GM18526 (cell line): ENCODE data around the gene R3HDM2.

ENCODE experiments used
- POLR2A ChIP-seq: IDR thresholded peaks from 3 replicates; pipeline ENCODE4 v1.6.1; 2011; ENCODE audit not compliant: insufficient read length; ENCODE audit errors: extremely low read depth

R3HDM2 gene

DNA sequence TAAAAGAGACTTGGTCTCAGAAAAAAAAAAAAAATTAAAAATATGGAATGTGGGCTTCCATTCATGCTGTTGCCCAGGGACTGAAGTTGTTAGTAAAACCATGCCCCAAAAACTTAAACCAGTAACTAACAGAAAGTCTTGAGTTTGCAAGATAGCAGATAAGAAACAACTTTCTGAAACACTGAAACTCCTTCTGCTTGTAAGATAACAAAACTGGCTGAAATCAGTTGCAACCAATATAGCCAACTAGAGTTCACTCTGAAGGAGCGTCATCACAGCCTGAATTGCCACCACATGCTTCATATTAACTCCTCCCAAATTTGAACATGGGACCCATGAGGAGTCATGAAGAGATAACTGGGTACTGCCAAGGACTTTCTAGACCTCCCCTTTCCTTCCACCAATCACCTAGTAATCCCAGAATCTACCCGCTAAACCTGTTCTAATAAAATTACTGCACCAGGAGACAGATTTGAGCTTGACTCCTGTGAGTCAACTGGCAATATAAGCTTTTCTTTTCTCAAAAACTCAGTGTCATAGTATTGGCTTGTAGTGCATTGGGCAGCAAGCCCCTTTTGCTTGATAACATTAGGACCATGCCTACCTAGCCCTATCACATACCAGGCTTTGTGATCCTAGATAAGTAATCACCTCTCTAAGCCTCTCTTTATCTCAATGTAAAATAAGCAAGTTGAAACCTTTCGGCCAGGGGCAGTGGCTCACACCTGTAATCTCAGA lies 53.6 kb downstream of the R3HDM2 start:
- TF ChIP-seq POLR2A: no peak

DNA sequence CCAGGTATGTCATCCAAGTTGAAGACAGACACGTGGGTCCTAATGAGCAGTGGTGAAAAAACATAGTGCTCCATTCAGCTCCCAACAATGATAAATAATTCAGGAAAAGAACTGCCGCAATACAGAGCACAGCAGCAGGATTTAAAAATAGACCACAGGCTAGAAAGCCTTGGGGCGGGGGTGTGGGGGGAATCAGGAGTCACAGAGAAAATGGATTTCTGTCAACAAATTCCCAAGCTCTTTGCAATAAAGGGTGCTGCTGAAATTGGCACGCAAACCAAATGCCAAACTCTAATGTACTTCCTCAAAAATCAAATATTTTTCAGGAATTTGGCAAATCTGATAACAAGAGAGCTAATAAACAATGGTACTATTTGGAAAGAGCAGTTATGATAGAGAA lies 58.6 kb downstream of the R3HDM2 start:
- no peak for TF ChIP-seq POLR2A

DNA sequence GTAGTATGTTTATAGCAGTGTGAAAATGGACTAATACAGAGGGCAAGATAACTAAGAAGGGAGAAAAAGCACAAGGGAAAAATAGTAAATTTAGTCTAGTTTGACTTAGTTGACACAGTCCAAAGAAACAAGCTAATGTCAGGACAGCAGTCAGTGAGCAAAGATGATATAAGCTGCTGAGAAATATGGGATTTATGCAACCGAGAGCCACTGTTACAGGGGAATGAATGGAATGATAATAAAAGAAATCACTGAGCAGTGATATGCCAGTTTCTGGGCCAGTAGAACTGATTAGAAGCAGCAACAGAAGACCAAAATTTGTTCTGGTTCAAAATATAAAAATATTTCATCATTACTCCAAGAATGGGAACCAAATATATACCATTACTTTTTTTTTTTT lies 60.1 kb downstream of the R3HDM2 start:
- no peak for TF ChIP-seq POLR2A

DNA sequence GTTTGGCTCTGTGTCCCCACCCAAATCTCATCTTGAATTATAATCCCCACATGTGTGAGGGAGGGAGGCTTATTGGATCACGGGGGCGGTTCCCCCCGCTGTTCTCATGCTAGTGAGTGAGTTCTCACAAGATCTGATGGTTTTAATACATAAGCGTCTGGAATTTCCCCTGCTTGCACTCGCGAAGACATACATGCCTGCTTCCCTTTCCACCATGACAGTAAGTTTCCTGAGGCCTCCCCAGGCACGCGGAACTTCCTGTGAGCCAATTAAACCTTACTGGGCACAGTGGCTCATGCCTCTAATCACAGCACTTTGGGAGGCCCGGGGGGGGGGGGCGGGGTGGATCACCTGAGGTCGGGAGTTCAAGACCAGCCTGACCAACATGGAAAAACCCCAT lies 60.8 kb downstream of the R3HDM2 start:
- no peak for TF ChIP-seq POLR2A

DNA sequence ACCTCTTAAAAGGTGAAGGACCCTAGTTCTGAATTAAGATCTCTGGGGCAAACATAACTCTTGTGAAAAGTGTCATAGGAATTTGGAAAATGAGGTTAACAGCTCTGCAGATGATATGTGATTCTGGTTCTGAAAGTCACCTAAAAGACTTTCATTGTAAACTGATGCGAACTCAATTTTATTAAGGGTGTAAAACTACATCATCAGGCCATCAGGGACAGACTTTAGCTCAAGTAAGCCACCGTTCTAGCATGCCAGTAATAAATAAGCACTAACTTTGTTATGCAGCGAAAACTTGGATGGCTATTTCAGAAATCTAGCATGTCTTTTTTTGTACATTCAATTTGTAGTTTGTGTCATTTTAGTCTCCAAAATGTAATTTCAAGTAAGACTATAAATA lies 61.6 kb downstream of the R3HDM2 start:
- TF ChIP-seq POLR2A: no peak

DNA sequence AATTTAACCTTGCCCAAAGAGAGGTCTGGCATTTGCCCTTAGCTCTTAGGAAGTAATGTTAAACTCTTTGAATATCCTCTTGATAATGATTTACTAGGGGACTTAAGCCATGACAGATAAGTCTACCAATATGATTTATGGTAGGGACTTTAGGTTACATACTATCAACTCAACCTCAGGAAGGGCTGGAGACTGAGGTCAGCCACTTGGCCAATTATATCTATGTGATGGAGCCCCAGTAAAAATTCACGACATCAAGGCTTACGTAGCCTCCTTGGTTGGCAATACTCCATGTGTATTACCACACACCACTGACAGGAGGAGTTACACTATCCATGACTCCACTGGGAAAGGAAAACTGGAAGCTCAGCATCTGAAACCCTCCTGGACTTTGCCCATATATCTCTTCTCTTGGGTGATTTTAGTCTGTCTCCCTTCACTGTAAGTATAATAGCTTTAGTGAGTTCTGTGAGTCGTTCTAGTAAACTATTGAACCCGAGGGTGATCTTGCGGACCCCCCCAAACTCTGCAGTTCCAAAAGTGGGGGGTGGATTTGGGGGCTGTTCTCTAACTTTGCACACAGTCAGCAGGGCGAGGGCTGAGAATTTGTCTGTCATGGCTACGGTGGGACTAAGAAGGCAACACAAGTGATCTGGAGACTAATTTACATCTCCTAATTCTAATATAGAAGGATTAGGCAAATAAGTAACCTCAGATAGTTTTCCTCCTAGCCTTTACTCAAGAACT lies 62.3 kb downstream of the R3HDM2 start:
- no peak for TF ChIP-seq POLR2A

DNA sequence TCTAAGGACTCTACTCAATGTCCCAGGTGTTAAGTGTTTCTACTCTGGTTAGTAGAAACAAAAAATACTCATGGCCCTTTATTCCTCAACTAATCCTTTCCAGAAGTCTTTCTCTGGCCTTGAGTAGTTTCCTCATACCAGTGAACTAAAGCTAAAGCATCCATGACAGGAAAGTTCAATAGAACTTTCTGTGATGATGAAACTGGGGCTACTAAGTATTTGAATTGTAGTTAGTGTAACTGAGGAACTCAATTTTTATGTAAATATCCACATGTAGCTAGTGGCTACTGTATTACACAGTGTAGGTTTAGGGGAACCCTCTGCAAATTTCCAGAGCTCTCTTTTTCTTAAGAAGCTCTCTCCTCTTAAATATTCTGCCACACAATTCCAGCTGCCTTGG lies 63.7 kb downstream of the R3HDM2 start:
- no peak for TF ChIP-seq POLR2A

DNA sequence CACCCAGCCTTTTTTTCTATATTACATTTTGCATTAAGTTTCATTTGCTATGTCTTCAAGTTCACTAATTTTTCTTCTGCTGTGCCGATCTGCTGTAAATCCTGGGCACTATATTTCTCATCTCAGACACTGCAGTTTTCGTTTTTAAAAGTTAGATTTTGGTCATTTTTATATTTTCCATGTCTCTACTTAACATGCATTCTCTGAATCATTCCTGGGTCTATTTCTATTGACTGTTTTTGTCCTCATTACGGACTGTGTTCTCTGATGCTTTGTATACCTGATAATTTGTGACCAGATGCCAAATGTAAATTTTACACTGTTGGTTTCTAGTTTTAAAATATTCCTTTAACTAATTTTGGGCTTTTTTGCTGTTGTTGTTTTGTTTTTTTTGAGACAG lies 64.5 kb downstream of the R3HDM2 start:
- no peak for TF ChIP-seq POLR2A

DNA sequence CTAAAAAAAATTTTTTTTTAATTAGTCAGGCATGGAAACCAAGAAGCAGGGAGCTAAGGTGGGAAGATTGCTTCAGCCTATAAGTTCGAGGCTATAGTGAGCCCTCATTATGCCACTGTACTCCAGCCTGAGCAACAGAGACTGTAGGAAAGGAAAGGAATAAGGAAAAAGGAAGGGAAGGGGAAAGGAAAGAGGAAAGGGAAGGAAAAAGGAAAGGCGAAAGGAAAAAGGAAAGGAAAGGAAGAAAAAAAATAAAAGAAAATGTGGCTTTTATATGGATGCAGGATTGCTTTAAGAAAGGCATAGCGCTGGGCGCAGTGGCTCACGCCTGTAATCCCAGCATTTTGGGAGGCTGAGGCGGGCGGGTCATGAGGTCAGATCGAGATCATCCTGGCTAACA lies 70.4 kb downstream of the R3HDM2 start:
- no peak for TF ChIP-seq POLR2A

DNA sequence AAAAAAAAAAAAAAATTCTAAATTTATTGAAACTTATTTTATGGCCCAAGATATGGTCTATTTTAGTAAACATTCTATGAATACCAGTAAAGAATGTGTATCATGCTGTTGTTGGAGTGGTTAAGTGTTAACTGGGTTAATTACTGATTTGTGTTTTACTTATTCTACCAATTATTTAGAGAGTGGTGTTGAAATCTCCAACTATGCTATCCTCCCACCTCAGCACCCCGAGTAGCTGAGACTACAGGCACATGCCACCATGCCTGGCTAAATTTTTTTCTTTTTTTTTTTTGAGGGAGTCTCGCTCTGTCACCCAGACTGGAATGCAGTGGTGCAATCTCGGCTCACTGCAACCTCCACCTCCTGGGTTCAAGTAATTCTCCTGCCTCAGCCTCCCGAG lies 72.2 kb downstream of the R3HDM2 start:
- TF ChIP-seq POLR2A: no peak

DNA sequence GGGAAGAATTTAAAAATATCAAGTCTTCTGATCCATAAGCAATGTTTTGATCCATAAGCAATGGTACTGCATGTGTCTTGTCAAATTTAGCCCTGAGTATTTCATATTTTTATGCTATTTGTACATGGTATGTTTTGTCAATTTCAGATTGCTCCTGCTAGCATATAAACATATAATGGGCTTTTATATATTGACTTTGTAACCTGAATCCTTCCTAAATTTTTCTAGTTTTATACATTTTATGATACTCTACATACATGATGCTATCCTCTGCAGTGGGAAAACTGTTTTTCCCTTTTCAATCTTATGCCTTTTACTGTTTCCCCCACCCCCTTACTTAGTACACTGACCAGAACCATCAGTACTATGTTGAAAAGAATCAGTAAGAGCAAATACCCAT lies 75.1 kb downstream of the R3HDM2 start:
- no peak for TF ChIP-seq POLR2A

DNA sequence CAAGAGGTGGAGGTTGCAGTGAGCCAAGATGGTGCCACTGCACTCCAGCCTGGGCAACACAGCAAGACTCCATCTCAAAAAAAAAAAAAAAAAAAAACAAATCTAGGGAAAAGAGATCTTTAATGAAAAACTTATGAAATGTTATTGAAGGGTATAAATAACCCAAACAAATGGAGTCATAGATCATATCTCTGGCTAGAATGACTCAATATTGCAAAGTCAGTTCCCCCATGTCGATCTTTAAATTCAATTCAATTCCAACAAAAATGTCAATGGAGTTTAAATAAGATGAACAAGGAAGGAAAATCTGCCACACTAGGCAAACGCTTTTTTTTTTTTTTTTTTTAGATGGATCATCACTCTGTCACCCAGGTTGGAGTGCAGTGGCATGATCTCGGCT lies 78.7 kb downstream of the R3HDM2 start:
- no peak for TF ChIP-seq POLR2A

DNA sequence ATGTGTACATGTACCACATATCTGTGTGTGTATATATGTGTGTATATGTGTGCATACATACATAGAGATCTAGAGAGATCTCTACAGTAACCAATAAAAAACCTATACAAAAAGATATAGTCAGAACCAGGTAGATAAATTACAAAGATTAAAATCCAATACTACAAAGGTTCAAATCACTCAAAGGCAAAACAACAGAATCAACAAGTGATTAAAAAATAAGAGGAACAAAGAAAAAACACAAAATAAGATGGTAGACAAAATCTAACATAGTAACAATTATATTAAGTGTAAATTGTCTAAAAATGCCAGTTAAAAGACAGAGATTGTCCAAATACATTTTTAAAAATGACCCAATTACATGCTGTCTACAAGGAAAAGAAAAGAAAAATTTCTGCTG lies 83.6 kb downstream of the R3HDM2 start:
- TF ChIP-seq POLR2A: no peak

DNA sequence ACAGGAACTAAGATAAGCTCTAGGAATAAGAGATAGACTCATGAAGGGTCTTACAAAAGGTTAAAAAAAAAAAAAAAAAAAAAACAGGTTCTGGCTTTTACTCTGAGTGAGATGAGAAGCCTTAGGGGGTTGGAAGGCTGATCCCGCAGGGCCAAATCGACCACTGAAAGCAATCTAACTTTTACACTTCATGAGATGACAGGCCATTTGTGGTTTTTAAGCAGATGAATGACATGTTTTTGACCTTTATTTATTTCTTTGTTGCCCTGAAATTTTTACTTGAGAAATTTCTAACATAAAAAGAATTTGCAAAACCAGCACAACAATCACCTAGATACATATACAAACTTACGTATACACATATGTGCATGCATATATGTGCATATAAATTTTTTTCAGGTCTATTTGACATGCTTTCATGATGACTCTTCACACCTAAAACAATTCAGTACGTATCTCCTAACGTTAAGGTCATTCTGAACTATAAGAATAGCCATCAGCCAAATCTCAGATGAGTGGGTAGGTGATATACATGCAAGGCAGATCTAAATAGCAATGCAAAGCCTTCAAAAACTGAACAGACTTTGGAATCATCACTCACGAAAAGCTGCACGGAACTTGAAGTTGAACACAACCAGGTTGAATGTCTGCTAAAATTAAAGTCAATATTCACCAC lies 87.0 kb downstream of the R3HDM2 start:
- TF ChIP-seq POLR2A: no peak

DNA sequence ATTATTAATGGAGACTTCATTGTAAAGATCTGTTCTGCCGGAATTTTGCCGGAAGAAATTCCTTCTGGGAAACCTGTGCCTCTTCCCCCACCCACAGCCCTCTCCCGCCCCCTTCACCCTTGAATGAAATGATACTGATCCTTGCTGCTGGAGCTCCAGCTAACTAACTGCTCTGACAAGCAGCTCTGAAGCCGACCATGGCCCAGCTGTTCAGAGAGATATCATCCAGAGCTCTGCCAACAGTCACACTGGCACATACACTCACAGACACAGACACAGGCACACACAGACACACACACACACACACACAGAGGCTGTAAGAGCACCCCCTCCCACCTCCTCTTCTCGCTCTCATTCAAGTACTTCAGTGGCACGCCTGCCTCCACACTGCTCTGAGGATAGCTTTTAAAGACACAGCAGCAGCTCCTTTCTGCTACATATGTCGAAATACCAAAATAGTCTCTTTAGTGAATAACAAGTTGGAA lies 88.6 kb downstream of the R3HDM2 start:
- TF ChIP-seq POLR2A: no peak
